Activated CD4-positive, alpha-beta T cell treated with anti-CD3 and anti-CD28 coated beads, Interleukin-2, amount 50 U/mL, for 4 hours (primary cell): ENCODE measurements around the gene UQCRC2.
"Not testable (repeated sequence)": the region's sequence is repeated elsewhere in the genome, so short reads cannot be mapped to it uniquely, and the experiment has no call there.

Experiments used
- DNase-seq, 2 experiments: peaks; one replicate each; pipeline ENCODE4 v3.0.0-alpha.2; 2020

UQCRC2 gene

DNA sequence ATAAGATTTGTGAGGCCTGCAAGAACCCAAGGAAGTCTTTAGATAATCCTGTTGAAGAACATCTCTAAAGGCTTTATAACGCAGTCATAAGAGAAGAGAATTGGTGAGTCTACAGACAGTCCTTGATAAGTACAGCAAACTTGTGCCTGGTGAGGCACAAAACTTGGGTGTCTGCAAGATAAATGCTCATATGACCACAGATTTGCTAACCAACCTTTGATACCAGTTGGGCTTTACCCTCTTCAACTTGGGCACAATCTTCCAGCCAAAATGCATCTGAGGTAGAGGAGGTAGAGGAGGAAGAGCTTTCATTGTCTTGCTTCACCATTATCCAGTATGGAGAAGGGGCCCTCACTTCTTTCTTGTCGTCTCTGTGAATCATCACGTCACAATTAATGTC is 30.9 kb downstream of the UQCRC2 start:
- DNase-seq = no peak

DNA sequence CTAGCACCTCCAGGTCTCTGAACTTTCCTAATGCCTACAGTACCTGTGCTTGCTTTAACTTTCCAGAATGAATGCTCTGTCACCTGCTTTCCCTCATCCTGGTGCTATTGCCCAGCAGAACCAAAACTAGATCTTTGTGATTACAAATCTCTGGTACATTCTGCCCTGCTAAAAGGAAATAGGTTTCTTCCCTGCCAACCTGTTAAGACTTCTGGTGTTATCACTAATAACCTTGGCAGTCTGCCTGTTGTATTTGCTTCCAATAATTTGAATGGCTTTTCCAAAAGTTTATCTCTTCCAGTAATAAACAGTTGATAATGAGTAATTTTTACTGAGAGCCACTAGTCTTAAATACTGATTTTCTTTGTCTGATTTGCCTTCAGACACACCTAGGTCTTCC is 32.4 kb downstream of the UQCRC2 start:
- DNase-seq = no peak

DNA sequence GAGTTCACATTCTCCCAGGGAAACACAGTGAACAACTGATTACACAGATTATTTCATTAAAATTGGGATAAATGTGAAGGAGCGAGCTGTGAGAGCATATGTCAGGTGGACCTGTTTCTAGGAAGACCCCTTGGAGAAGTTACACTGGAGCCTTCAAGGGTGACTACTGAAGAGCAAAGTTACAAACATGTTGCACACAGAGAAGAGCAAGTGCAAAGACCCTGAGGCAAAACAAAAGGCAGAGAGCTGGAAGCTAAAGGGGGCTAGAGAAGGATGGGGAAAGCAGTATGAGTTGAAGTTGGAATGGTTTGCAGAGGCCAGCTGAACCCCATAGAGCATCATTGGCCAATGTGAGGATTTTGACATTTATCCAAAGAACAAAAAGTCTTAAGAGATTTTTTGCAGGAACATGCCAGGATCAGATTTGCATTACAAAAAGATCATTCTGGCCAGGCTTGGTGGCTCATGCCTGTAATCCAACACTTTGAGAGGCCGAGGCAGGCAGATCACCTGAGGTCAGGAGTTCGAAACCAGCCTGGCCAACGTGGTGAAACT is 33.6 kb downstream of the UQCRC2 start:
- no peak for DNase-seq

DNA sequence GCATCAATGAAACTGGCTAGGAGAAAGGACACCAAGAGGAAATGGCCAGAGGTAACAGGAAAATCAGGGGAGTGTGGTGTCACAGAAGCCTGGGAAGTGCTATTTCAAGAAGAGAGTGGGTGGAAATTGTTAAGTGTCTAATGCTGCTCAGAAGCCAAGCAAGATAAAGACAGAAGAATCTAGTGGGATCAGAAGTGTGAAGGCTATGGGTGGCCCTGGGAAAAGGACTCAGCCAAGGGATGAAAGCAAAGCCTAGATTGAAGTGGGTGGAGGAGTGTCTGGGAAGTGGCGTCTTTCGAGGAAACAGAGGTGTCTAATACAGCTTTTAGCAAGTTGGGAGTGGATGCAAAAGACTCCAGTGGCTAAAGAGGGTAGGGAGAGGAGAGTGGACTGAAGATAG is 34.3 kb downstream of the UQCRC2 start:
- DNase-seq = no peak

DNA sequence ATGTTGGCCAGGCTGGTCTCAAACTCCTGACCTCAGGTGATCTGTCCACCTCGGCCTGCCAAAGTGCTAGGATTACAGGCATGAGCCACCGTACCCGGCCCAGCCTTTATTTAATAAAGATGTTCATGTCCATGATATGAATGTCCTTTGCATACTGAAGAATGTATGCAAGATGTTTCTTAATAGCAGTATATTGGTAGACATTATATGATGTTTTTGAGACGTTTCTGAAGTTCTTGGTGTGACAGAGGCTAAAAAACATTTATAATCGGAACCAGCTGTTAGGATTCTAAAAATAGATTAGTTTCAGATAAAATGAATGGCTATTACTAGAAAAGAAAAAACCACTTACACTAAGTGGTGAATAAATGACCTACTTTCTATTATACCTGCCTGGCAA is 36.0 kb downstream of the UQCRC2 start:
- DNase-seq = no peak

DNA sequence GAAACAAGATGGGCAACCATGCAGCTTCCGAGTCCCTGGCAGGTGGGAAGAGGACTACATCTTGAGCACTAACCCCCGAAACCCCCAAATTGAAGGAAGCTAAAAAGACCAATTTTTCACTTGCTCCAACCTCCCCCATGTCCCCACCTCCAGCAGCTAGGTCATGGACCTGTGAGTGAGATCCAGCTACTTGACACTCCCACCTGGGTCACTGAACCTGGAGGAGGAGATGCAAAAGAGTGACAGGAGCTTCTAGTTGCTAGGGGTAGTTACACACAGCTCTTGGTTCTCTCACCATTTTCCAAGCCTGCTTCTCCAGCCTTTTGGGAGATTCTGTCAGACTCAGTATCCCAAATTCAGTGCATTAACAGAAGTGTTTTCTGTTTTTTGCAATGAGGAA is 36.6 kb downstream of the UQCRC2 start:
- DNase-seq = no peak

DNA sequence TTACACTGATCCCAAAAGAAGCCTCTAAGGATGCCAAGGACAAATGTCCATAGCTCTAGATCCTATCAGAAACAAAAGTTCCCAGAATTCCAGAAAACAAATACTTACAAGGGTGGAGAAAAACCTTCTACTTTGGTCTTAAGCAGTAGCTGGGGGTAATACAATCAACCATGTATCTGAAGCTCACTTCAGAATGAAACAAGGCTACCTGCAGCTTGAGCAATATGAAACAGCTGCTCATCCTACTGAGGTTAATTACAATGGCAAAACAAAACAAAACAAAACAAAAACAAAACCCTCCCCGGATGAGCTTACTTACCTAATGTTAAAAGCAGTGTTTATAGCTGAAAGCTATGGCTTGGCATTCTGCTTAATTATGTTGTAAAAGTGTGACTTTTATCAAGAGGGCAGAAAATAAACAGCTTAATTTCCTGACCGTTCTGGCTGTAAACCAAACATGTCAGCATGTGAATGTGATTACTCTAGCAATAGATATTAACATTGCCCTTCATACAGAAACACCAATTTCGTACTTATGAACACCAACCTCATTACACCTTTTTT is 37.3 kb downstream of the UQCRC2 start:
- DNase-seq = no peak

DNA sequence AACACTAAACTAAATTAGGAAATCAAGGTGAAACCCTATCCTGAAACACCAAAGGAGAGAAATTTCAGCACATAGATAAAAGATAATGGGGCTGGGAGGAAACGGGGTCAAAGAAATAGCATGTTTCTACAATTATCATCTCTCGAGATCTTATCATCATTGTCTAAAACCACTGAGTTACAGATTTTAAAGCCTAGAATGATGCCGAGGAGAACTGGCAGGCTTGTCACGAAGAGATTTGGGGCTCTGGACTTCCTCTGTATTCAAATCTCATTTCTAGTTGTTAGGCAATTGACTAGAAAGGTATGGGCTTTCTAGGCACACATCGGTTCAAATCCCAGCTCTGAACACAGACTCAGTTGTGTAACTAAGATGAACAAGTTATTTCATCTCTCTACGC is 38.5 kb downstream of the UQCRC2 start:
- no peak for DNase-seq

DNA sequence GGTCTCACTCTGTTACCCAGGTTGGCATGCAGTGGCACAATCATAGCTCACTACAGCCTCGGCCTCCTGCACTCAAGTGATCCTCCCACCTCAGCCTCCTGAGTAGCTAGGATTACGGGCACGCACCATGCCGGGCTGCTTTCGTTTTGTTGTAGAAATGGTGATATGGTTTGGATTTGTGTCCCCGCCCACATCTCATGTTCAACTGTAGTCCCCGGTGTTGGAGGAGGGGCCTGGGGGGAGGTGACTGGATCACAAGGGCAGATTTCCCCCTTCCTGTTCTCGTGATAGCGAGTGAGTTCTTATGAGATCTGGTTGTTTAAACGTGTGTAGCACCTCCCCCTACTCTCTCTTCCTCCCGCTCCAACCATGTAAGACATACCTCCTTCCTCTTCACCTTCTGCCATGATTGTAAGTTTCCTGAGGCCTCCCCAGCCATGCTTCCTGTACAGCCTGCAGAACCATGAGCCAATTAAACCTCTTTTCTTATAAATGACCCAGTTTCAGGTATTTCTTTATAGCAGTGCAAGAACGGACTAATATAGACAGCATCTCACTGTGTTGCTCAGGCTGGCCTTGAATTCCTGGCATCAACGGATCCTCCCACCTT is 41.8 kb downstream of the UQCRC2 start:
- no peak for DNase-seq

DNA sequence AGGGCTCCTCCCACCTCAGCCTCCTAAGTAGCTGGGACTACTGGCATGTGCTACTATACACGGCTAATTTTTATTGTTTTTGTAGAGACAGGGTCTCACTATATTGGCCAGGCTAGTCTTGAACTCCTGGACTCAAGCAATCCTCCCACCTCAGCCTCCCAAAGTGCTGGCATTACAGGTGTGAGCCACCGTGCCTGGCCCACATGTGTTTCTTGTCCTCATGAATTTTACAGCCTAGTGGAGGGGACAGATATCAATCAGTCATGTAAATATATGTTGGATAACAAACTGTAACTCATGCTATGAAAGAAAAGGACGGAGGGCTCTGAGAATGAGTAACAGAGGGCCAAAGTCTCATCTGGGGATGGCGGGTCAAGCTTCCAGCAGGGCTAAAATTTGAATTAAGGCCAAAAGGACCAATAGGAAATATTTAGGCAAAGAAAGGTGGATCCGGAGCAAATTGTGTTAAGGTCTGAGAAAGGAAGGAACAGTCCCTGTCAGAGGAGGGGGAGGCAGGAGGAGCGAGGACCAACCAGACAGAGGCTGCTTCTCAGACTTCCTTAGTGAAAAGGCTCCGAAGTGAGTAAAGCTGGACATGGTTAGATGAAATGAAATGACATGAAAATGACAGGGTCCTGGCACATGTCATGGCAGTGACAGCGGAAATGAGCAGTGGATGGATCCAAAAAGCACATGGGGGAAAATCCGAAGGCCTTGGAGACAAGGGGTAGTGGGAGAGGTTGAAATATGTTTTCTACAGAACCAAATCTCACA is 43.9 kb downstream of the UQCRC2 start:
- DNase-seq = no peak

DNA sequence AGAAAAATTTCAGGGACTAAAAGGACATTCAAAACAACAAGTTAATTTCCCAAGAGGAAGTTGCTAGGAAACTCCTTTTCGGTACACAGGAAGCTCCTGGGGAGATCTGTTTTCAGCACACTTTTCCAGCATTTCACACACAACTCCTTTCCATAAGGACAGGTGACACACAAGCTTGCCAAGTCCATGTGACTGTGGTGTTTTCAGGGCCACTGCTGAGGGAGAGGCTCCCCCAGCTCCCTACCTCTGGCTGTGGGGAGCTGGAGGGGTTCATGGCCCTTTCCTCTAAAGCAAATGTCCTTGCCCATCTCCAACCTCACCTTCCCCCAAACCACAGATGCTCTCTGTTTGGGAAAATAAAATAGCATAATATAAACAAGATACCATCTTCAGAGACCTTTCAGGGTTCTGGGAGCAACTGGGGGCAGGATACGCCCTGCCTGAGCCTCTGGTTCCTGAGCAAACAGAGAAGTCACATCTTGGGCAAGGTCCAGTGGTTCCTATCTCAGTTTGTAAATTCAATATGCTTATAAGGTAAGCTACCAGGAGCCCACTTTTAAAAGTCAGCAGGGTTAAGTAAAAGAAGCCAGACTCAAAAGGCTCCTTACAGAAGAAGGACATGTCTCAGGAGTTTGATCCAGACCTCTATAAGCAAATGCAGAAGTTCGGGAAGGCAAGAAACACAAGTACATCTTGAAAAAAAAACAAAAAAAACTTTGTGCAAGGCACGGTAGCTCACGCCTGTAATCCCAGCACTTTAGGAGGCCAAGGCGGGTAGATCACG is 44.7 kb downstream of the UQCRC2 start:
- no peak for DNase-seq

DNA sequence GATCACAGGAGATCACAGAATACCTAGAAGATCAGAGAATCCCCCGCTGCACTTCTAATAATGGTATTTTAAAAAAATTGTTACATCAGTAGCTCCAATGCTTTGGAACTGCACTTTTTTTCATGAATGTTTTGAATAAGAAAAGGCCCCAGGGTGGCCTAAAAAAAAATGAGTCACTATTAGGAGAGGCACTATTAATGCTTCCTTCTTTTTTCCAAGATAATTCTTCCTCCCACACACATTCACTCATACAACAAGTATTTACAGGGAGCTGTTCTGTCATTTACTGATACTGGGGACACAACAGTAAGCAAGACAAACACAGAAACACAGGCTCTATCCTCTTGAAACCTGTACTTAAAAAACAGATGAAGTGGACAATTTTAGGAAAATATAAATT is 48.4 kb downstream of the UQCRC2 start:
- DNase-seq = no peak

DNA sequence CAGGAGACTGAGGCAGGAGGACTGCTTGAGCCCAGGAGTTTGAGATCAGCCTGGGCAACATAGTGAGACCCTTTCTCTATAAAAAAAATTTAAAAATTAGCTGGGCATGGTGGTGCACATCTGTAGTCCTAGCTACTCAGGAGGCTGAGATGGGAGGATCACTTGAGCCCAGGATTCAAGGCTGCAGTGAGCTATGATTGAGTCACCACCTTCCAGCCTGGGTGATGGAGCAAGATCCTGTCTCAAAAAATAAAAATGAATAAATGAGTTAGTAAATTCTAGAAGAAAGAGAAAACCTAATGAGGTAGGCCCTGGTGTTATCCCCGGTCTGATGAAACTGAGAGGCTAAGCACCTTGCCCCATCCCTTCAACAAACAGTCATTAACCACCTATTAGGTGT is 48.9 kb downstream of the UQCRC2 start:
- not testable (repeated sequence) for DNase-seq

DNA sequence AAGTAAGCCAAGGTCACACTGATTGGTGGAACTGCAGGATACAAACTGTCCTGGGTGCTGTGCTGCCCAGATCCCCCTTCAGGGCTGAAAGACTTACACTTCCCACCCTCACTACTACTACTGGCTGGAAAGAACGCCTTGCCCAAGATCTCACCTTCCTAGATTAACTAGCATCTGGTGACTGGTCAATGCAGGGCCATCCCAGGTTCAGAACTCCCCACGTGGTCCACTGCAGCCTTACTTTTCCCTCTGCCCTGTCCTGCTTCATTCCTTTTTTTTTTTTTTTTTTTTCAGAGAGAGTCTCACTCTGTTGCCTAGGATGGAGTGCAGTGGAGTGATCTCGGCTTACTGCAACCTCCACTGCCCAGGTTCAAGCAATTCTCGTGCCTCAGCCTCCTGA is 50.0 kb downstream of the UQCRC2 start:
- no peak for DNase-seq

DNA sequence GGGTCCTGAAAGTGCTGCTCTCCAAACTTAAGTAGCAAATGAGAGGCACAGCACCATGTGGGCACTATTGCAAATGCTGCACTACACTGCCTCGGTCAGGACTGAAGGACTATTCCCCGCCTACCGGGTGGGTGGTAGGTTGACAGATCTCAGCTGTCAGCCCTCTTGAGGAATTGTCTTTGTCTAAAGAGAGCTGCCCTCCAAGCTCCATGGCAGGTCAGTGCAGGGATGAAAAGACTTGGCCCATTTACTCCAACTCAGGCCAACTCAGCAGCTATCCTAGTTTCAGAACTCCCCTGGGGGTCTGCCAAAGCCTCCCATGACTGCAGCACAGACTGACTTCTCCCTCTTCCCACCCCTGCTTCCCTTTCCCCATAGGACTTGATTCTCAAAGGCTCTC is 51.2 kb downstream of the UQCRC2 start:
- DNase-seq = no peak

DNA sequence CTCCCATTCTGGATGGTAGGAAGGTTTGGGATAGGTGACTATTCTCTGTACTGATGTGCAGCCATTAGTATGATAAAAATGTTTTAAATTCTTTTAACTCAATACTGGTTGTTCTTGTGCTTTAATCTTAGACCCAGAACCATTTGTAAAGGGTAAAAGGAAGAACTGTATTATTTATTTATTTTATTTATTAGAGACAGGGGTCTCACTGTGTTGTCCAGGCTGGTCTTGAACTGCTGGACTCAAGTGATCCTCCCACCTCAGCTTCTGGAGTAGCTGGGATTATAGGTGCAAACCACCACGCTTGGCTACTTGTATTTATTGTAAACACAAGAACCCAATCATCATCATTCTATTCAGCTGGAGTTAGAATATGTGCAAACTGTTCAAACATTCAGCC is 52.6 kb downstream of the UQCRC2 start:
- no peak for DNase-seq

DNA sequence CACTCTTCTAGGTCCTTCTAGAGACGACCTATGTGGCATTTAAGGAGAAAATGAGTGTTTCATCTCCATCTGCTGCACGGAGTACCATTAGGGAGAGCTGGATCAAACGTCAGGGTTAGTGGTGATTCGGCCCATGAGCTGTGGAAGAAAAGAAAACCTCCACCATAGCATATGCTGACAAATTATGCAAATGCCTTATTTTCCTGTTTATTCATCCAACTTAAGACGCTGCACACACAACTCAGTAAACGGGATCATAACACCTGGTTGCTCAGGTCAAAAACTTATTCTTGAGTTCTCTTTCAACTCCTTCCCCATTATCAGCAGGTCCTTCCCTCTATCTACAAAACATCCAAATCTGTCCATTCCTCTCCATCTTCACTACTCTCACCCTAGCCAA is 53.5 kb downstream of the UQCRC2 start:
- no peak for DNase-seq

DNA sequence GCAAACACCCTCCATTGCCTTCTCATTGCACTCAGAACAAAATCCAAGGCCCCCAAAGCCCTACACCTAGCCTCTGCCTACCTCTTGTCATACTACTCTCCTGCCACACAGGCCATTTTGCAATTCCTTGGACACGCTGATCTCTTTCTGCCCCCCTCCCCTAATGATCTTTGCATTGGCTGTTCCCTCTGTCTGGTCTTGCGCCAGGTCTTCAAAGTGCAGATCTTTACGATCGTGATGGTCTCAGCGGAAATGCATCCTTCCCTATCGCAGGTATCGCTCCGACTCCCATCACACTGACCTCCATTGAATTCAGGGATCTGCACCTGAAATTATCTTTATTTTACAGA is 54.0 kb downstream of the UQCRC2 start:
- DNase-seq = no peak

DNA sequence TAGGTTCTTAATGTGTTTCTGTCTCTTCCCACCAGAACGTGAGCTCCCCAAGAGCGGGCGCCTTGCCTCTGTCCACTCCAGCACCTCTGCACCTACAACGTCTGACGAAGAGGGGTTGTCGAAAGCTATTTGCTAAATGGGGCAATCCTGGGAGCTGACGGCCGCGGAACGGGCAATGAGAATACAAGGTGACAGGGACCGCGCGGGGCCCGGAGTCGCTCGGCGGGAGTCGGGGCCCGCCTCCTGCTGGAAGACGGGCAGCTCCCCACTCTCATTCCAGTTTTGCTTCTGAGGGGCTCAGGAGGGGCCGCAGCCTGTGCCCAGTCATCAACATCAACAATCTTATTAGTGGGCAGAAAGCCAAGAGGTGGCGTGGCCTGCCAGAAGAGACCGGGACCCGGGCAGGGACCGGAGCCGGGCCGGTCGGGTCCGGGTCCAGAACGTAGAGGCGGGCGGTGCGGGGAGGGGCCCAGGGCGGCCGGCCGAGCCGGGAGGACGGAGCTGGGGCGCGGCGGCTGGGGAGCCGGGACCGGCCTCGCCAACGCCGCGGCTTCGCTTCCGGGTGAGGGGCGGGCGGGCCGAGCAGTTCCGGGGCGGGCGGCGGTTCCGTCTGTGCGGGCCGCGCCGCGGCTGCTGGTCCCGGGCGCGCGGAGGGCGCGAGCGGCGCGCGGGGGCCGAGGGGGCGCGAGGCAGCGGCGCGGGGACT is 54.5 kb downstream of the UQCRC2 start, which contains the start of gene MOSMO:
TSS of gene MOSMO (plus strand) at position 603 of the 706 bp plus-strand sequence. CDS start 191 bp downstream, outside the sequence.
- DNase-seq = peak; percentile 54 to 62

DNA sequence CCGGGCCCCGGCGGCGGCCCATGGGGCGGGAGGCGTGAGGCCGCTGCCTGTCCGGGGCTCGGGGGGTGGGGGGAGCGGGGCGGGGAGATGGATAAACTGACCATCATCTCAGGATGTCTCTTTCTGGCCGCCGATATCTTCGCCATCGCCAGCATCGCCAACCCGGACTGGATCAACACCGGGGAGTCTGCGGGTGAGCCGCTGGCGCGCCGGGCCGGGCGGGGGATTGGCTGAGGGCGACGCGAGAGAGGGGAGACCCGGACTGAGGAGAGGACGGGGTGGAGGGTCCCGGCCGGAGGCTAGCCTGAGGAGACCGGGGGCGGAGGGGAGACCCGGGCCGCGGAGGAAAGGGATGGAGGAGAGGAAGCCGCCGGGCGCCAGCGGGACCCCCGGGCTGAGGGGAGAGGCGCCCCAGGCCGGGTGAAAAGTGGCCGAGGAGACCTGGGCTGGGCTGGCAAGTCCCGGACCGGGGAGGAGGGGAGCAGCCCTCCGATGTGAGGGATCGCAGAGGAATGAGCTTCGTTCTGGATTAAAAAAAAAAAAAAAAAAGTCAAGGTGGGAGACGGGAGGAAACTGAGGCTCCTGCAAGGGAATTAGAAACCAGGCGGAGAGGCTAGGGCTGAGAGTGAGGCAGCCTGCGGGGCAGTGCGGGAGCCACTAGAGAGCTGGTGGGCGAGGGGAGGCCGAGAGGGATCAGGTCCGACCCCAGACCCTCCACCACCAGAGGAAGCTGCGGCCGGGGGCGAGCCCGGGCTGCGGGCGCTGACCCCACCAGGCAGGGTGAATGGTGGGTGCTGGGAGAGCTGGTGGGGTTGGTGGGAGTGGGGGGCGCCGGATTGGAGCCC is 55.3 kb downstream of the UQCRC2 start:
- peak in 1 of 2 experiments; percentile 8 for DNase-seq

DNA sequence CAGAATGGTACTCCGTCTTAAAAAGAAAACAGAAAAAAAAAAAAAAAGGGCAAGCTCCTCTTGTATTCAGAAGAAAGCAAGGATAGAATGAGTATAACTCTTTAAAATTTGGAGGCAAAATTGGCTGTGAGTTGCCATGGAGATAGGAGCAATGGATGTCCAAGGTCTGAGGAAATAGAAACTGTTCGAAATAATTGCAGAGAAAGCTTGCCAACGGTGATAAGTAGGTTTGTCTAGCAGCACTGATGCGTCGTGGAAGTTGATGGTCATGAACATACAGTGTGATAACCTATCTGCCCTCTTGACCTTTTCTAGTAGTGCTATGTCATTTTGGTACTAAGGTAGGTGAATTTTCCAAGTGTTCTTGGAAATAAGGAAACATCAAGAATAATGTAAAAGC is 57.7 kb downstream of the UQCRC2 start:
- no peak for DNase-seq

DNA sequence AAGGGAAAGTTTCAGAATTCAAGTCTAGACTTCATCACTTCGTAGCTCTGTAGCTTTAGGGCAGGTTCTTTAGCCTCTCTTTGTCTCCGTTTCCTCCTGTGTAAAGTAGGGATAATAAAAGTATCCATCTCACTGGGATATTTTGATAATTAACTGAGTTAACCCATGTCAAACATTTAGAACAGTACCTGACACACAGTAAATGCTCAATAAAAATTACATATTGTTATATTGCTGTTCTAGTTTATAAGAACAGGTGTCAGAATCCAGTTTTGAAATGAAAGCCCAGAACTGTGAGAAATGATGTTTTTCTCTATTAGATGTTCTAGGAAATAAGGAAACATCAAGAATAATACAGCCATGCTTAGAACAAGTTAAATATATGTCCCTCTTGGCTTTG is 59.1 kb downstream of the UQCRC2 start:
- DNase-seq = no peak
